Neural cell (in vitro differentiated cells): Measurements from ENCODE around the gene STK32B. TPM values are rescaled to one million over a fixed set of nuclear protein-coding genes. Genes with fewer than 3 reads are reported as not detected.

Experiments
- H2AFZ ChIP-seq: fragments of 200-600, 300-800 bp; sonication (generic), shearing (Covaris generic); 2 replicates; pipeline ENCODE4 v1.6.0; 2014; ENCODE audit warnings: low read depth, mild to moderate bottlenecking, antibody characterized with exemption, low read length, moderate library complexity
- H3F3A ChIP-seq: fragments of 200-600 bp; shearing (Covaris generic); 2 replicates; pipeline ENCODE4 v1.6.1; 2016; ENCODE audit warnings: mild to moderate bottlenecking, moderate library complexity, mixed read lengths, antibody characterized with exemption, low read length; ENCODE audit not compliant: insufficient read depth, poor library complexity, severe bottlenecking
- H3K27ac ChIP-seq: fragments of 200-600, 300-800 bp; sonication (generic), shearing (Covaris generic); 2 replicates; pipeline ENCODE4 v1.5.1; 2014; ENCODE audit warnings: mild to moderate bottlenecking, low read length, moderate library complexity
- H3K27me3 ChIP-seq: fragments of 300-800, 200-600 bp; sonication (generic), shearing (Covaris generic); 2 replicates; pipeline ENCODE4 v1.6.0; 2014; ENCODE audit warnings: mild to moderate bottlenecking, low read depth, low read length, moderate library complexity; ENCODE audit not compliant: insufficient read depth
- H3K36me3 ChIP-seq: fragments of 300-800, 200-600 bp; sonication (generic), shearing (Covaris generic); 2 replicates; pipeline ENCODE4 v1.5.1; 2014; ENCODE audit warnings: mild to moderate bottlenecking, antibody characterized with exemption, low read length, moderate library complexity; ENCODE audit not compliant: insufficient read depth
- H3K4me2 ChIP-seq: fragments of 300-800, 200-600 bp; sonication (generic), shearing (Covaris generic); 2 replicates; pipeline ENCODE4 v1.6.0; 2014; ENCODE audit warnings: mild to moderate bottlenecking, low read length
- H3K4me3 ChIP-seq: fragments of 300-800, 200-600 bp; sonication (generic), shearing (Covaris generic); 2 replicates; pipeline ENCODE4 v1.5.1; 2014; ENCODE audit warnings: mild to moderate bottlenecking, low read length, moderate library complexity
- H3K79me2 ChIP-seq: fragments of 200-600 bp; shearing (Covaris generic); replicated peaks from 2 replicates; pipeline ENCODE4 v1.6.0; 2014; ENCODE audit warnings: mild to moderate bottlenecking, low read length, moderate library complexity; ENCODE audit not compliant: insufficient read depth
- H3K9ac ChIP-seq: fragments of 300-800, 200-600 bp; sonication (generic), shearing (Covaris generic); 2 replicates; pipeline ENCODE4 v1.6.1; 2016; ENCODE audit warnings: mild to moderate bottlenecking, low read length, mixed read lengths
- H3K9me2 ChIP-seq: fragments of 200-600 bp; shearing (Covaris generic); 2 replicates; pipeline ENCODE4 v1.6.1; 2016; ENCODE audit warnings: mild to moderate bottlenecking, low read length, mixed read lengths; ENCODE audit not compliant: insufficient read depth
- H3K9me3 ChIP-seq: fragments of 200-600, 300-800 bp; sonication (generic), shearing (Covaris generic); 2 replicates; pipeline ENCODE4 v1.6.1; 2016; ENCODE audit warnings: mild to moderate bottlenecking, mixed run types, low read length, moderate library complexity, mixed read lengths
- H4K20me1 ChIP-seq: fragments of 200-600 bp; shearing (Covaris generic); 2 replicates; pipeline ENCODE4 v1.6.1; 2016; ENCODE audit warnings: mild to moderate bottlenecking, mixed run types; ENCODE audit not compliant: insufficient read depth
- EP300 ChIP-seq: fragments of 450-650 bp; conservative IDR thresholded peaks from 2 replicates; pipeline ENCODE4 v1.6.1; 2014; ENCODE audit warnings: antibody characterized with exemption, mild to moderate bottlenecking, moderate library complexity; ENCODE audit not compliant: poor library complexity, severe bottlenecking
- EZH2 ChIP-seq: fragments of 200-600, 300-800 bp; shearing (Covaris generic), sonication (generic); IDR thresholded peaks from 2 replicates; pipeline ENCODE4 v1.6.1; 2014; ENCODE audit warnings: antibody characterized with exemption, low read length, borderline replicate concordance, mild to moderate bottlenecking; ENCODE audit not compliant: insufficient read depth, poor library complexity, severe bottlenecking
- MXI1 ChIP-seq: fragments of 450-650 bp; conservative IDR thresholded peaks from 2 replicates; pipeline ENCODE4 v1.6.1; 2014; ENCODE audit warnings: antibody characterized with exemption, mild to moderate bottlenecking; ENCODE audit not compliant: poor library complexity, severe bottlenecking
- POLR2AphosphoS5 ChIP-seq: IDR thresholded peaks from 2 replicates; pipeline ENCODE4 v1.6.1; 2012
- RAD21 ChIP-seq: fragments of 450-650 bp; conservative IDR thresholded peaks from 2 replicates; pipeline ENCODE4 v1.6.1; 2014; ENCODE audit warnings: antibody characterized with exemption, mild to moderate bottlenecking, moderate library complexity
- SMC3 ChIP-seq: fragments of 450-650 bp; conservative IDR thresholded peaks from 2 replicates; pipeline ENCODE4 v1.6.1; 2014; ENCODE audit warnings: antibody characterized with exemption, mild to moderate bottlenecking, moderate library complexity; ENCODE audit not compliant: poor library complexity
- TAF1 ChIP-seq: IDR thresholded peaks from 2 replicates; pipeline ENCODE4 v1.6.1; 2012; ENCODE audit warnings: low read depth
- polyA plus RNA-seq: library from polyadenylated mRNA; depleted of rRNA; stranded (reverse); fragments of >200 nt; gene quantifications from 2 replicates; pipeline ENCODE4 v1.2.3, GENCODE V29; 2014
- TF ChIP-seq, protein P1 (sequence below): fragments of 450-650 bp; IDR thresholded peaks from 2 replicates; pipeline ENCODE4 v1.5.1; 2014; ENCODE audit warnings: antibody characterized with exemption, mild to moderate bottlenecking, moderate library complexity; ENCODE audit not compliant: poor library complexity, severe bottlenecking
- TF ChIP-seq, protein P2 (sequence below): IDR thresholded peaks from 2 replicates; pipeline ENCODE4 v1.6.1; 2012; ENCODE audit warnings: borderline replicate concordance

The STK32B gene
- polyA plus RNA-seq, 1 donor from 2014 or later = 42.8 TPM

DNA sequence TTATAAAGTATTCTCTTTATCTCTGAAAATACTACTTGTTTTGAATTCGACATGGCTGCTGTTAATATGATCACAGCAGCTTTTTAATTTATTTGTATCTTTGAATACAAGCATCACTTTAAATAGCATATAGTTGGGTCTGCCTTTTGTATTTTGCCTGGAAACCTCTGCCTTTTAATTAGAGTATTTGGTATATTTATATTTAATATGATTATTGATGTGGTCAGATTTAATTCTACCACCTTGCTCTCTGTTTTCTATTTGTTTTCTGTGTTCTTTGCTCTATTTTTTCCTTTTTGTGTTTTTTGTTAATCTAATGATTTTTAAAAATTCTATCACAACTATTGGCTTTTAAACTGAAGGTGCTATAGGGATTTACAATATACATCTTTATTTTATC, 21.7 kb downstream of the STK32B start:
- H3K9me3 ChIP-seq = no peaks in the 10 kb centered on the region
- TF ChIP-seq EZH2 = no peak
- no peak for TF ChIP-seq TAF1
- TF ChIP-seq MXI1 = no peak
- TF ChIP-seq, protein P1, sequence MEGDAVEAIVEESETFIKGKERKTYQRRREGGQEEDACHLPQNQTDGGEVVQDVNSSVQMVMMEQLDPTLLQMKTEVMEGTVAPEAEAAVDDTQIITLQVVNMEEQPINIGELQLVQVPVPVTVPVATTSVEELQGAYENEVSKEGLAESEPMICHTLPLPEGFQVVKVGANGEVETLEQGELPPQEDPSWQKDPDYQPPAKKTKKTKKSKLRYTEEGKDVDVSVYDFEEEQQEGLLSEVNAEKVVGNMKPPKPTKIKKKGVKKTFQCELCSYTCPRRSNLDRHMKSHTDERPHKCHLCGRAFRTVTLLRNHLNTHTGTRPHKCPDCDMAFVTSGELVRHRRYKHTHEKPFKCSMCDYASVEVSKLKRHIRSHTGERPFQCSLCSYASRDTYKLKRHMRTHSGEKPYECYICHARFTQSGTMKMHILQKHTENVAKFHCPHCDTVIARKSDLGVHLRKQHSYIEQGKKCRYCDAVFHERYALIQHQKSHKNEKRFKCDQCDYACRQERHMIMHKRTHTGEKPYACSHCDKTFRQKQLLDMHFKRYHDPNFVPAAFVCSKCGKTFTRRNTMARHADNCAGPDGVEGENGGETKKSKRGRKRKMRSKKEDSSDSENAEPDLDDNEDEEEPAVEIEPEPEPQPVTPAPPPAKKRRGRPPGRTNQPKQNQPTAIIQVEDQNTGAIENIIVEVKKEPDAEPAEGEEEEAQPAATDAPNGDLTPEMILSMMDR = no peak
- TF ChIP-seq EP300 = no peak
- no peak for TF ChIP-seq SMC3
- TF ChIP-seq, protein P2, sequence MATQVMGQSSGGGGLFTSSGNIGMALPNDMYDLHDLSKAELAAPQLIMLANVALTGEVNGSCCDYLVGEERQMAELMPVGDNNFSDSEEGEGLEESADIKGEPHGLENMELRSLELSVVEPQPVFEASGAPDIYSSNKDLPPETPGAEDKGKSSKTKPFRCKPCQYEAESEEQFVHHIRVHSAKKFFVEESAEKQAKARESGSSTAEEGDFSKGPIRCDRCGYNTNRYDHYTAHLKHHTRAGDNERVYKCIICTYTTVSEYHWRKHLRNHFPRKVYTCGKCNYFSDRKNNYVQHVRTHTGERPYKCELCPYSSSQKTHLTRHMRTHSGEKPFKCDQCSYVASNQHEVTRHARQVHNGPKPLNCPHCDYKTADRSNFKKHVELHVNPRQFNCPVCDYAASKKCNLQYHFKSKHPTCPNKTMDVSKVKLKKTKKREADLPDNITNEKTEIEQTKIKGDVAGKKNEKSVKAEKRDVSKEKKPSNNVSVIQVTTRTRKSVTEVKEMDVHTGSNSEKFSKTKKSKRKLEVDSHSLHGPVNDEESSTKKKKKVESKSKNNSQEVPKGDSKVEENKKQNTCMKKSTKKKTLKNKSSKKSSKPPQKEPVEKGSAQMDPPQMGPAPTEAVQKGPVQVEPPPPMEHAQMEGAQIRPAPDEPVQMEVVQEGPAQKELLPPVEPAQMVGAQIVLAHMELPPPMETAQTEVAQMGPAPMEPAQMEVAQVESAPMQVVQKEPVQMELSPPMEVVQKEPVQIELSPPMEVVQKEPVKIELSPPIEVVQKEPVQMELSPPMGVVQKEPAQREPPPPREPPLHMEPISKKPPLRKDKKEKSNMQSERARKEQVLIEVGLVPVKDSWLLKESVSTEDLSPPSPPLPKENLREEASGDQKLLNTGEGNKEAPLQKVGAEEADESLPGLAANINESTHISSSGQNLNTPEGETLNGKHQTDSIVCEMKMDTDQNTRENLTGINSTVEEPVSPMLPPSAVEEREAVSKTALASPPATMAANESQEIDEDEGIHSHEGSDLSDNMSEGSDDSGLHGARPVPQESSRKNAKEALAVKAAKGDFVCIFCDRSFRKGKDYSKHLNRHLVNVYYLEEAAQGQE = no peak
- no peak for TF ChIP-seq POLR2AphosphoS5
- TF ChIP-seq RAD21 = no peak
- H3F3A ChIP-seq = no peaks in the 10 kb centered on the region
- H3K79me2 ChIP-seq = no peaks in the 10 kb centered on the region
- no peak overlapping the region for H3K9ac ChIP-seq
- H3K4me2 ChIP-seq = no peak overlapping the region
- no peaks in the 10 kb centered on the region for H3K9me2 ChIP-seq
- H3K27ac ChIP-seq = no peak overlapping the region
- no peaks in the 10 kb centered on the region for H4K20me1 ChIP-seq
- no peak overlapping the region for H2AFZ ChIP-seq
- no peak overlapping the region for H3K4me3 ChIP-seq
- no peaks in the 10 kb centered on the region for H3K36me3 ChIP-seq
- H3K27me3 ChIP-seq = no peaks in the 10 kb centered on the region

DNA sequence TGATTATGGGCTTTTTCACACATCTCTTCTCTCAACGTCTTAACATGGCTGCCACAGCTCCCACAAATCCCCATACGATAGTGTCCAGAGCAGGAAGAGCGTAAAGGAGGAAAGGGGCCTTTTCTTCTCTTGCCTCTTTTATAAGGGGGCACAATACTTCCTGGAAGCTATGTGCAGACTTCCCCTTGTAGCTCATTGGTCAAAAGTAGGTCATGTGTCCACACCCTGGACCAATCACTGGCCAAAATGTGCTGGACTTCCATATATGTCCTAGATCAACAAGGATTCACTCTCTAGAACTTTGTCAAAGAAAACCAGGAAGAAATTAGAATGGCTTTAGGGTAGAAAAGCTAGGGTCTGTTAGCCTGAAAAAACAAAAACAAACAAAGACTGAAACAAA, 26.7 kb downstream of the STK32B start:
- H4K20me1 ChIP-seq = no peaks in the 10 kb centered on the region
- TF ChIP-seq POLR2AphosphoS5 (no peak), SMC3 (no peak), EP300 (no peak), MXI1 (no peak), RAD21 (no peak)
- TF ChIP-seq, protein P2 = no peak
- H2AFZ ChIP-seq = no peak overlapping the region
- H3K9ac ChIP-seq = no peak overlapping the region
- H3K9me2 ChIP-seq = no peaks in the 10 kb centered on the region
- H3F3A ChIP-seq = no peaks in the 10 kb centered on the region
- H3K36me3 ChIP-seq = no peaks in the 10 kb centered on the region
- H3K4me2 ChIP-seq = no peak overlapping the region
- no peaks in the 10 kb centered on the region for H3K79me2 ChIP-seq
- no peak overlapping the region for H3K4me3 ChIP-seq
- no peaks in the 10 kb centered on the region for H3K9me3 ChIP-seq
- no peak overlapping the region for H3K27ac ChIP-seq
- H3K27me3 ChIP-seq = no peaks in the 10 kb centered on the region
